ENCODE measurements around the gene MRPL24. TPM values are rescaled to one million over a fixed set of nuclear protein-coding genes. Genes with fewer than 3 reads are reported as not detected.

MRPL24 gene
- total RNA-seq, 2 donors from 2014 or later, result 55.0 to 67.1 TPM

GRCh38 chr1:156697481-156697880 lies 43.4 kb downstream of the MRPL24 start:
- H3K36me3 ChIP-seq, result no peaks in the 10 kb centered on the region
- no peak for DNase-seq (ENCODE audit: low spot score)
- intact Hi-C loops (cut with DNase I), result loop anchor here (10.0 kb wide), 1 partner anchor 167 kb away; the partner anchor contains the start of gene NTRK1
- 64% methylated on average over 8 of the region's 8 CpGs for WGBS
- TF ChIP-seq CTCF (IDR thresholded peaks at IDR 0.05) (no peak), POLR2AphosphoS5 (IDR thresholded peaks at IDR 0.05) (no peak), POLR2A (IDR thresholded peaks at IDR 0.05) (no peak)
- H3K27me3 ChIP-seq (replicated peaks; ENCODE audit: insufficient read depth), result no peaks in the 10 kb centered on the region
- H3K4me3 ChIP-seq, result no peak overlapping the region
- peaks cover 7% of the 10 kb centered on the region for H3K4me1 ChIP-seq (replicated peaks)
- H3K9me3 ChIP-seq, result no peaks in the 10 kb centered on the region
- H3K27ac ChIP-seq, result no peak overlapping the region

GRCh38 chr1:156696755-156697154 lies 44.1 kb downstream of the MRPL24 start:
- intact Hi-C loops (cut with DNase I), result loop anchor here (10.0 kb wide), 1 partner anchor 168 kb away; the partner anchor contains the start of gene NTRK1
- 65% methylated on average over 8 of the region's 8 CpGs for WGBS

GRCh38 chr1:156694690-156694962 lies 46.3 kb downstream of the MRPL24 start:
- TF ChIP-seq POLR2AphosphoS5 (IDR thresholded peaks at IDR 0.05), result no peak
- Histone ChIP-seq H3K4me1 (replicated peaks) (peaks cover 8% of the 10 kb centered on the region), H3K36me3 (no peaks in the 10 kb centered on the region), H3K27me3 (replicated peaks; ENCODE audit: insufficient read depth) (peaks cover 4% of the 10 kb centered on the region), H3K27ac (peak overlapping the region in 1 of 2 donors; percentile 54), H3K9me3 (no peaks in the 10 kb centered on the region), H3K4me3 (no peak overlapping the region)
- DNase-seq (ENCODE audit: low spot score), result no peak
- intact Hi-C loops (cut with DNase I), result loop anchor here (10.0 kb wide), 1 partner anchor 170 kb away; the partner anchor contains the start of gene NTRK1
- WGBS, result 55% methylated on average over 5 of the region's 5 CpGs

More at GRCh38 chr1:156696755-156697154, 44.1 kb downstream of the MRPL24 start:
- DNase-seq (ENCODE audit: low spot score), result no peak
- Histone ChIP-seq H3K4me3 (no peak overlapping the region), H3K4me1 (replicated peaks) (peaks cover 8% of the 10 kb centered on the region), H3K27me3 (replicated peaks; ENCODE audit: insufficient read depth) (no peaks in the 10 kb centered on the region), H3K9me3 (no peaks in the 10 kb centered on the region), H3K36me3 (no peaks in the 10 kb centered on the region), H3K27ac (no peak overlapping the region)
- TF ChIP-seq CTCF (IDR thresholded peaks at IDR 0.05) (no peak), POLR2AphosphoS5 (IDR thresholded peaks at IDR 0.05) (no peak), POLR2A (IDR thresholded peaks at IDR 0.05) (no peak)

GRCh38 chr1:156693848-156694689 lies 46.8 kb downstream of the MRPL24 start:
- Histone ChIP-seq H3K27ac (peak overlapping the region; percentile 0 to 54), H3K36me3 (no peaks in the 10 kb centered on the region), H3K4me1 (replicated peaks) (peaks cover 8% of the 10 kb centered on the region), H3K4me3 (no peak overlapping the region), H3K27me3 (replicated peaks; ENCODE audit: insufficient read depth) (peaks cover 4% of the 10 kb centered on the region), H3K9me3 (no peaks in the 10 kb centered on the region)
- intact Hi-C loops (cut with DNase I), result loop anchor here (10.0 kb wide), 1 partner anchor 171 kb away; the partner anchor contains the start of gene NTRK1
- 53% methylated on average over 12 of the region's 12 CpGs for WGBS
- peak in 2 of 4 experiments; percentile 4 to 41 for TF ChIP-seq CTCF (IDR thresholded peaks at IDR 0.05)
- TF ChIP-seq POLR2AphosphoS5 (IDR thresholded peaks at IDR 0.05), result no peak
- TF ChIP-seq POLR2A (IDR thresholded peaks at IDR 0.05), result peak; percentile 67
- DNase-seq (ENCODE audit: low spot score), result no peak

GRCh38 chr1:156692925-156693847 lies 47.7 kb downstream of the MRPL24 start:
- peak; percentile 38 for TF ChIP-seq POLR2A (IDR thresholded peaks at IDR 0.05)
- TF ChIP-seq POLR2AphosphoS5 (IDR thresholded peaks at IDR 0.05), result no peak
- peak overlapping the region; percentile 24 to 54 for H3K27ac ChIP-seq
- peaks cover 8% of the 10 kb centered on the region for H3K4me1 ChIP-seq (replicated peaks)
- no peaks in the 10 kb centered on the region for H3K9me3 ChIP-seq
- H3K36me3 ChIP-seq, result no peaks in the 10 kb centered on the region
- H3K4me3 ChIP-seq, result no peak overlapping the region
- H3K27me3 ChIP-seq (replicated peaks; ENCODE audit: insufficient read depth), result peaks cover 4% of the 10 kb centered on the region
- WGBS, result 25% methylated on average over 15 of the region's 16 CpGs
- peak; percentile 39 for DNase-seq (ENCODE audit: low spot score)
- intact Hi-C loops (cut with DNase I), result loop anchor here (10.0 kb wide), 1 partner anchor 172 kb away; the partner anchor contains the start of gene NTRK1

Measured in prostate gland (tissue), 2 donors.